Dermis blood vessel endothelial cell (primary cell): ENCODE results near the gene MRGPRE. TPM values are rescaled to one million over a fixed set of nuclear protein-coding genes. Genes with fewer than 3 reads are reported as not detected.
"Not testable (repeated sequence)": the region's sequence is repeated elsewhere in the genome, so short reads cannot be mapped to it uniquely, and the experiment has no call there.

Source experiments
- DNase-seq: peaks from one replicate; pipeline ENCODE4 v3.0.0; 2010
- total RNA-seq: library from RNA; depleted of rRNA; stranded (reverse); fragments of >200 nt; gene quantifications from 2 replicates; pipeline ENCODE4 v1.2.3, GENCODE V29; 2014

MRGPRE gene
- total RNA-seq: not detected in 2 replicates

- DNase-seq: no peak
Observed at GRCh38 chr11:3231851-3232744, at the start of gene MRGPRE. TSS of gene MRGPRE (minus strand) at chr11:3232417. CDS start at chr11:3228799, 3,618 bp downstream.

GRCh38 chr11:3281146-3281545, 48.9 kb upstream of the MRGPRE start:
- DNase-seq: not testable (repeated sequence)

- DNase-seq: not testable (repeated sequence)
Observed at GRCh38 chr11:3280662-3281061, 48.4 kb upstream of the MRGPRE start.

GRCh38 chr11:3278922-3279321, 46.7 kb upstream of the MRGPRE start:
- not testable (repeated sequence) for DNase-seq

- DNase-seq: not testable (repeated sequence)
Observed at GRCh38 chr11:3273629-3274028, 41.4 kb upstream of the MRGPRE start.

GRCh38 chr11:3262548-3262947, 30.3 kb upstream of the MRGPRE start:
- DNase-seq: not testable (repeated sequence)

GRCh38 chr11:3261831-3262230, 29.6 kb upstream of the MRGPRE start:
- not testable (repeated sequence) for DNase-seq

GRCh38 chr11:3257509-3257908, 25.3 kb upstream of the MRGPRE start:
- not testable (repeated sequence) for DNase-seq

GRCh38 chr11:3255241-3255640, 23.0 kb upstream of the MRGPRE start:
- not testable (repeated sequence) for DNase-seq

GRCh38 chr11:3254773-3255172, 22.6 kb upstream of the MRGPRE start:
- DNase-seq: not testable (repeated sequence)

GRCh38 chr11:3245071-3245470, 12.9 kb upstream of the MRGPRE start:
- DNase-seq: no peak

GRCh38 chr11:3243880-3244279, 11.7 kb upstream of the MRGPRE start:
- no peak for DNase-seq

- no peak for DNase-seq
Observed at GRCh38 chr11:3237119-3237518, 4.9 kb upstream of the MRGPRE start.

- DNase-seq: no peak
Observed at GRCh38 chr11:3234846-3235245, 2.6 kb upstream of the MRGPRE start.

- no peak for DNase-seq
Observed at GRCh38 chr11:3232956-3233355, 739 bp upstream of the MRGPRE start.

- DNase-seq: no peak
Observed at GRCh38 chr11:3231550-3231850, 717 bp downstream of the MRGPRE start.

- DNase-seq: no peak
Observed at GRCh38 chr11:3230636-3231549, 1.3 kb downstream of the MRGPRE start.

- DNase-seq: no peak
Observed at GRCh38 chr11:3229673-3230630, 2.3 kb downstream of the MRGPRE start.

GRCh38 chr11:3228445-3228829, 3.8 kb downstream of the MRGPRE start:
- no peak for DNase-seq

- no peak for DNase-seq
Observed at GRCh38 chr11:3227568-3228444, 4.4 kb downstream of the MRGPRE start.

- DNase-seq: no peak
Observed at GRCh38 chr11:3226846-3227567, 5.2 kb downstream of the MRGPRE start.
